DOHH2 (cell line): ENCODE data around the gene HDAC4.

Experiments
- CTCF ChIP-seq: fragments of 200-600 bp; sonication (generic); IDR thresholded peaks from one replicate; pipeline ENCODE4 v1.5.1; 2014; ENCODE audit warnings: antibody characterized with exemption, mild to moderate bottlenecking, low read depth, low read length; ENCODE audit not compliant: poor library complexity, severe bottlenecking
- EZH2phosphoT487 ChIP-seq: fragments of 200-600 bp; sonication (generic); IDR thresholded peaks from 2 replicates; pipeline ENCODE4 v1.6.1; 2017; ENCODE audit warnings: borderline replicate concordance, mild to moderate bottlenecking, antibody characterized with exemption, low read length, moderate library complexity, mixed read lengths

- no peak for TF ChIP-seq CTCF
- TF ChIP-seq EZH2phosphoT487 = no peak
Measured at GRCh38 chr2:239190921-239191885, 209.6 kb downstream of the HDAC4 start.
